NCI-H2196 (cell line): Measurements from ENCODE around the gene BCKDHB.
A peak's percentile ranks its signal among the peaks of the same experiment; 100 is the strongest.
"Not testable (repeated sequence)": the region's sequence is repeated elsewhere in the genome, so short reads cannot be mapped to it uniquely, and the experiment has no call there.

Experiments used
- DNase-seq: peaks from one replicate; lab custom pipeline; 2025; ENCODE audit not compliant: unreplicated experiment; lab: John Stamatoyannopoulos, UW

Gene BCKDHB

GRCh38 chr6:80106418-80107235 is at the start of gene BCKDHB:
Gene BCKDHB (plus strand): TSS chr6:80106671. CDS start chr6:80106694, 23 bp downstream.
- peak; percentile 98 for DNase-seq

DNA sequence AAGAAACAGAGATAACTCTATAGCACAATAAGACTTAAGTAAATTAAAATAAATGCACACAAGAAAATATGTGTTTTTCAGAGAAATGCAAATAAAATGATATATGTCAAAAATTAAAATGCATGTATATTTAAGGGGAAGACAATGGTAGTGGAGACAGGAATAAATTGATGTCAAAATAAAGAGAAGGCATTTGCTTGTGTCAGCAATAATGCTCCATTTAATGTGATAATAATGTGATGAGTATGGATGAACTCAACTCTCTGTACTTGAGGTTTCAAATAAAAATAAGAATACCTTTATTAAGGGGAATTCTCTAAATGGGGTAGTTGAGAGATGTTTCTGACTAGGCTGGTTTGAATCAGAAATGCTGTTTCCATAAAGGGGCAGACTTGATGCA is 45.7 kb upstream of the BCKDHB start:
- no peak for DNase-seq

- not testable (repeated sequence) for DNase-seq
Observed at GRCh38 chr6:80068146-80068545, 38.3 kb upstream of the BCKDHB start.

DNA sequence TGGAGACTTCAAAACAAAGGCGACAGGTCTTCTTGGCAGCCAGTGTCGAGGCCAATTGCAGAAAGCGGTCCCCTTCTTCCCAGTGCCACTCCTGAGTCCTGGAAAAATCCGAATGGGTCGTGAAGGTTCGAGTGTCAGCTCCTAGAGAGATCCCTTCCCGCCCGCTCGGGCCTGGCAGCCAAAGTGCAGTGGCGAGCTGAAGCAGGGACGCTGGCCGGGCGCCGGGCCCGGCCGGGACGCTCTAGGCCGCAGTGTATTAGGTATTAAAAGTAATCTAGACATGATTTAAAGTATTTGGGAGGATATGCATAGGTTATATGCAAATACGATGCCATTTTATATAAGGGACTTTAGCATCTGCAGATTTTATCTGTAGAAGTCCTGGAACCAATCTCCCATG is 36.0 kb upstream of the BCKDHB start:
- DNase-seq: not testable (repeated sequence)

- DNase-seq: no peak
Observed at GRCh38 chr6:80077067-80077466, 29.4 kb upstream of the BCKDHB start.

- no peak for DNase-seq
Observed at GRCh38 chr6:80088637-80089036, 17.8 kb upstream of the BCKDHB start.

- DNase-seq: no peak
Observed at GRCh38 chr6:80091506-80091905, 15.0 kb upstream of the BCKDHB start.

DNA sequence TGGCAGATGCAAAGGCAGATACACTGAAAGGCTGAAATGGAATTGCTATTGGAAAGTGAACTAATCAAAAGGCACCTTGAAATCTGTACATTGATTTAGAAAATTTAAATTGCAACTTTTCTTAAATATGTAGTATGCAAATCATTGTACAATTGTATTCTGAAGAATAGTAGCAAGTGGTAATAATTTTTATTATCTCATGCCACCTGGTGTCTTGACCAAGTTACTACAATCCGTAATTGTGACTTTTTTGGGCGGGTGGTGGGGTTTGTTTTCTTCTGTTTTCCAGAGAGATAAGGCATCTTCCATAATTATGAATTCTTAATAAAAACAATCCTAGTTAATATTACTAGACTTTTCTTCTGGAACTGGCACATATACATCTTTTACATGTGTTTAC is 12.5 kb upstream of the BCKDHB start:
- DNase-seq: peak; percentile 14

GRCh38 chr6:80095600-80095999 is 10.9 kb upstream of the BCKDHB start:
- no peak for DNase-seq

DNA sequence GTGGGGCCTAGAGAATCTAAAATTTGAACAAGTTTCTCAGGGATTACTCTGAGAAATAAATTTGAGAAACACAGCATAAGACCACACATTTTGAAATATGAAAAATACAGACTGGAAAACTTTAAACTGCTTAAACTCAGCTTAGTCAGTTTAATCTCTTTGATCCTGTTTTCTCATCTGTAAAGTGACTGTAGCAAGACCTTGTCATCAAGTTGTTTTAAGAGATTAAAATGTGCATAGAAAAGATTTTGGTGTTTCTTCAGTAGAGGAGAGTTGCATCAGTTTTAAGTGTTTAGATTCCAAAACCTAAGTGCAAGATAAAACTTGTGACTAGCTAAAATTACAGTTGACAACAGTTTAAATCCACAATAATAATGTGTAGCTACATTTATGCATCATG is 8.1 kb upstream of the BCKDHB start:
- DNase-seq: no peak

DNA sequence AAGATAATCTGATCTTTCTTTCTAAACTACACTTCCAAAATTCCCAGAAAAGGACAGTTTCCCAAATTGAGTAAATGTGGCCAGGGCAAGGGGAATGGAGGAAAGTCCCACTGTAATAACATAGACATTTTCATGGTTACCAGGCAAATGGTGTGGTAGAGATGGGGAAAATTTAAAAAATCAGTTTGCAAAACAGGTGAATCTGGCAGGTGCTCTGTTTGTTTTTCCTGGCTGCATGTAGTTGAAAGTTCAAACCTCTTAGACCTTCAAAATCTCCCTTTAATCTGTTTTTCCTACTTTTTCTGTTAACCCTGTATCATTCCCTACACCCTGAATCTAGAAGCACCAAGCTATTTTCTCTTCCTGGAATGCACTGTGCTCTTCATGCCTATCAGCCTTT is 2.0 kb upstream of the BCKDHB start:
- DNase-seq: no peak

DNA sequence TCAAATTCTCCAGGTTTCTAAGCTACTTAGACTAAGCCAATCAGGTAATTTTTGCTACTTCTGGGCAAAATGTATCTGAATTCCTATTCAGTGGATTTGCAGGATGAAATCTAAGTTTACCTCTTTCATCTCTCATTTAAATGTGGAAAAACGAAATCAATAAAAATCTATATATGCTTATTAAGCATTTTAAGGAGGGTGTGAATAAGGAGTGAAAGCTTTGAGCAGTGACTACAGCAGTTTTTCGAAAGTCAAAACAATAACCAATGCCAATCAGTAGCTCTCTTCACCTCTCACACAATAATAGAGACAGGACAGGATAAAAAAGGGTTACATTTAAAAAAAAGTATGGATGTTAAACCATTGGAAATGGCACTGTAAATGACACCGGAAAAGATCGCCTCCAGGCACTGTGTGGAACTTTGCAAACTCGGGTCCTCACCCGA is 476 bp upstream of the BCKDHB start:
- no peak for DNase-seq

GRCh38 chr6:80122576-80122975 is 16.1 kb downstream of the BCKDHB start:
- DNase-seq: not testable (repeated sequence)

DNA sequence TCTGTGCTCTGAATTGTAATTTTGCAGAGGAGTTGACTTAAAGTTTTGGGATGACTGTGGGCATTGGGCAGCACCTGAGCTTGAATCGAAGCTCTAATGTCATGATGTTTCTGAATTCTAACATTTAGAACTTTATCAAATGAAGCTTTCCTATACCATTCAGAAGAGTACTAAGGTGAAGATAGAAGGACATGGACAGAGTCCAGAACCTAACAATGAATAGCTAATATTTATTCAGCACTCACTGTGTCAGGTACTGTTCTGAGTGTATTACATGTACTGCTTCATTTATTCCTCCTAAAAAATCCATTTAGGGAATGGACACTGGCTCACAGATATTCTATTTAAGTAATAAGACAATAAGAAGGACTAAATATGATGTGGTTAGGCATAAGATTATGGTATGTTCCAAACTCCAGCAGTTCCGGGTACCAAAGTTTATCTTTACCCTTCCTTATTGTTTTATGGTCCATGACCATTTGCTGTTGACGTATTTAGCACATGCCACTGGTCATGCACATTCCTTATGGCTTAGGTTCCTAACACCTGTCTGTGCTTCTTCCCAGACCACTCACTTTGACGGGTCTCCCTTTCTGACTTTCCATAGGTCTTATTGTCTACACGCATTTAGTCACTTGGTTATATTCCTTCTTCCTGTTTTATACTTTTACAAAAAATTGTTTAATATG is 20.3 kb downstream of the BCKDHB start:
- no peak for DNase-seq

DNA sequence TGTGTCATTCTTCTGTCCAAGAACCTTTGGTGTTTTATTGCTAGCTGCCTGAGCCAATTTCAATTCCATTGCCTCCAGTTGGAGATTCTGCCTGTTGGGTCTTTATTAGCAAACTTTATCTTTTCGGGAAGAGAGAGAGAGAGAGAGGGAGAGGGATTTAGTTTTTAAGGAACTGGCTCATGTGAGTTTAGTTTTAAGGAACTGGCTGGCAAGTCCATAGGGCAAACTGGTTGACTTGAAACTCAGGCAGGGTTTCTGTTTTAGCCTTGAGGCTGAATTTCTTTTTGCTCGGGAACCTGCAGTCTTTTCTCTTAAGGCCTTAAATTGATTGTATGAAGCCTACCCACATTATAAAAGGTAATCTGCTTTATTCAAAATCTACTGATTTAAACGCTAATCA is 23.0 kb downstream of the BCKDHB start:
- DNase-seq: no peak

DNA sequence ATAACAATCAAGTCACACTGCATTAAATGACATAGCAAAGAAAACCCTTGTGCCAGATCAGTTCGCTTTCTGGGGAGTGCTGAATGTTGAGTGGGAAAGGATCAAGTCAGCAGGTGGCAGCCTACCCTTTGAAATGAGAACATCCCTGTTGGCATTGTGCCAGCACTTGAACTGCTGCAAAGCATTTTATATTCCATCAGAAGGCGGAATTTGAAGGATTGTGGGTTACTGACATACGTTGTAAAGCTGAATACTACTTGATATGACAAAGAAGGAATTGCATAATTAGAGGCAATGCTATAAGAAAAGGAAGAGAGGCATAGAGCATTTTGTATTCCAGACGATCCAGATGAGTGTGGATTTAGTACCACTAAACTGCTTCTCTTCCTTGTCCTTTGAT is 26.5 kb downstream of the BCKDHB start:
- peak; percentile 74 for DNase-seq

GRCh38 chr6:80134065-80134464 is 27.6 kb downstream of the BCKDHB start:
- DNase-seq: no peak

- no peak for DNase-seq
Observed at GRCh38 chr6:80142586-80142985, 36.1 kb downstream of the BCKDHB start.

GRCh38 chr6:80143419-80143937 is 37.0 kb downstream of the BCKDHB start:
- peak; percentile 64 for DNase-seq

GRCh38 chr6:80144753-80145315 is 38.4 kb downstream of the BCKDHB start:
- DNase-seq: no peak

GRCh38 chr6:80145509-80145908 is 39.0 kb downstream of the BCKDHB start:
- DNase-seq: no peak

DNA sequence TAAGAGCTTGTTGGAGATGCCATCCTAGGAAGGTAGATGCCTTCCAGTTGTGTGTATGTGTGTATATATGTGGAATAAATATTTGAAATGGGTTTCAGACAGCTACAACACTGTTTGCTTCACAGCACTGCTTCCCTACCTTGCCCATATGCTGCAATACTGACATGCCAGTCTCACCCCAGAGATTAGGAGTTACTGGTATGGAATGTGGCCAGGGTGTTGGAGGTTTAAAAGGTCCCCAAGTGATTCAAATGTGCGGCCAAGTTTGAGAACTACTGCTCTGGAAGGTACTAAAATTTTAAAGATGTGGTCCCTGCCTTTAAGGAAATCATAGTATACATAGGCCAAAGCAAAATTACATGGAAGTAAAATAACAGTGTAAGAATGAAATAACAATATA is 39.5 kb downstream of the BCKDHB start:
- DNase-seq: no peak
